SIG-M5 treated with dmso at 0.1 percent for 504 hours (cell line): ENCODE results near the gene ZNF608.

Experiments
- DNase-seq: peaks from one replicate; lab custom pipeline; 2025; ENCODE audit not compliant: unreplicated experiment; lab: John Stamatoyannopoulos, UW

The ZNF608 gene

GRCh38 chr5:124755041-124755440 lies 8.6 kb upstream of the ZNF608 start:
- DNase-seq, result no peak

DNA sequence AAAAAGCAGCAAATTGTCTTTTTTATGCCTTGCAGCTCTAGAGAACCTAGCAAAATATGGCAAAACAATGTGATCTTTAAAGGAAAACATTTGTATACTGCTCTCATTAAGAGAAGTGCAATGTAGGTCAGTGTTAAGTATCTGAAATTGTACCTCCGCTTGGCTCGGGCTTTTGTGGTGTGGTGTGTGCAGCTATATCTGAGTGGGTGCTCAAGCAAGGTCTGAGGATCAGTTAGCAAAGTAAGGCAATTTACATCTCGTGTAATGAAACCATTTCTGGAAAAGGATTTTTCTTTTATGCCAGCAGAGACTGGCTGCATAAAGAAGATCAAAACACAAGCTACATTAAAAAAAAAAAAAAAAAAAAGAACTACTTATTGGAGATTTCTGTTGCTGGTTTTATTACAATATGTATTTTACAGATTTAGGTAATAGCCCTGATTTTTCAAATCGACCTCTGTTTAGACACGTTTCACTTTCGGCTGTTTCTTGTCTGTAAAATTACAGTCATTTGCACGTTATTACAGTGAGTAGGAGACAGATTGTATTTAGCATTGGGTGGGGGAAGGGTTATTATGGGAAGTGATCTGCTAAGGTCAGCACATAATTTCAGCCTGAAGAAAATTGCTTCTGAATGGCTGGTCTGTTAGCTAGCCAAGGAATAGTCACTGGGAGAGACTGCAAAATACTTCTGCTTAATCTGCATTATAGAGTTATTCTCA lies 7.9 kb upstream of the ZNF608 start:
- DNase-seq, result no peak

- DNase-seq, result no peak
Observed at GRCh38 chr5:124752854-124753720, 6.6 kb upstream of the ZNF608 start.

GRCh38 chr5:124751031-124751430 lies 4.6 kb upstream of the ZNF608 start:
- DNase-seq, result no peak

GRCh38 chr5:124748687-124749594 lies 2.5 kb upstream of the ZNF608 start:
- DNase-seq, result peak; percentile 16

- no peak for DNase-seq
Observed at GRCh38 chr5:124747791-124748686, 1.6 kb upstream of the ZNF608 start.

GRCh38 chr5:124746916-124747790 lies 714 bp upstream of the ZNF608 start:
- DNase-seq, result no peak

DNA sequence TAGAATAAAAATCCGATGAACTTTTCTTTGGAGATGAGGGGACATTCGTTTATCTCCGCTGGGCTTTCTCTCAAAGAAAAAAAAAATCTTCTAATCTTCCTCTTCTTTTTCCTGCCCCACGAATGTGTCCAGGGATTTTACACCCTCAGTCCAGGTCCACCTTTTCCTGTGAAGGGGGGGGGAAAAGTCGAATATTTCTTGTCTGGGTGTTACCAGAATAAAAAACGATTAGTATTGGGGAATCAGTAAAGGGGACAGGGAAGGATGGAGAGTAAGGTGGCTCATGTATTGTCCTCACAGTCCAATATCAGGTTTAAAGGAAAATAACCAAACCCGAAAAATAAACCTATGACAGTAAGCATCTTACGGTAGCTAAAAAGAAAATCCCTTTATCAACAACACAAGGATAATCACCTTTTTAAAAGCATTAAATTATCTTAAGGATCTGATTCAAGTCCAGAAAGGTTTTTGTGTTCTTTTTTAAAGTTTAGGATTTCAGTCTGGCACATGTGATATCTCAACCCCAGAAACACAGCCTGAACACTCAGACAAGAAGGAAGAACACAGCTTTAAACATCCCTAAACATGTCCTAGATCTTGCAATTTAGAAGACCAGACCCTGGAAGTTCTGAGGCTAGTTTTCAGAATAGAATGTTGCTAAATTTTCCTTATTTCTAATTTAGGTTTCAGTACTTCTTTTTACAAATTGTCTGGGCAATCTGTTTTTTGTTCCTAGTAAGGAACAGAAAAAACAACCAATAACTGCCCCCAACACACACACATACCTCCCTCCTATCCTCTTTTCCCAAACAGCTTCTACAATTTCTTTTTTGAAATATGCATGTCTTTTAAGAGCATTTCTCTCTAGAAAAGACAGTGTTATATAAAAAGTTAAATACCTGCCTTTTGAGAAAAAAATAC lies 1.2 kb downstream of the ZNF608 start:
- DNase-seq, result no peak

DNA sequence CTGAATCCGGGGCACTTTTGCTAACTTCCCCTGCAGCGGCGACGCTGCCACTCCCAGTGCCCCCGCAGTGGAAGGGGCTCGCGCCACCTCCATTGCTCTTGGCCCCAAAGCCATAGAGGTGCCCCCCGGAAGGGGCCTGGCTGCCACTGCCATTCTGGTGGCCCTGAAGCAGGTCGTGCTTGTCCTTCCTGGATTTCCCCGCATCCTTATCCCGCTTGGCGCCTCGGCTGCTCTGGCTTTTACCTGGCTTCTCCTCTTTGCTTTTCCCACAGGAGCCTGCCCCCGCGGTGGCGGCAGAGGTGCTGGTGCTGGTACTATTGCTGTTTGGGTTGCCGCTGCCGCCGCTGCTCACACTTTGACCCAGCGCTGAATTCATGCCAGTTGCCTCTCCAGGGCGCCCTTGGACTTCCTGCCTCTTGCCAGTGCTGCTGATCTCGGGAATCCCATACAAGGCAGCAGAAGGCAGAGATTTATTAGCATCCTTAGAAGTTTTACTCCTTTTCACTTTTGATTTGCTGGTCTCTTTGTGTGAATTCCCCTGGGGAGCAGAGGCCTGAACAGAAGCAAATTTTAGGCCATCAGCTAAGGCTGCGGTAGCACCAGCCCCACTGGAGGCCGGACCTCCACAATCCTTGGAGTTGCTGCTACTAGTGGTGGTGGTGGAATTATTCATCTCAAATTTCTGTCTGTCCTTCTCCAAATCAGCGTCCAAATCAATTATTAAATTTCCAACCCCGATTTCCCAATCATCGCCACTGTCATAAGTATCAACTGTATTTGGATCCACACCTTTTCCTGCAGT lies 2.1 kb downstream of the ZNF608 start:
- no peak for DNase-seq

DNA sequence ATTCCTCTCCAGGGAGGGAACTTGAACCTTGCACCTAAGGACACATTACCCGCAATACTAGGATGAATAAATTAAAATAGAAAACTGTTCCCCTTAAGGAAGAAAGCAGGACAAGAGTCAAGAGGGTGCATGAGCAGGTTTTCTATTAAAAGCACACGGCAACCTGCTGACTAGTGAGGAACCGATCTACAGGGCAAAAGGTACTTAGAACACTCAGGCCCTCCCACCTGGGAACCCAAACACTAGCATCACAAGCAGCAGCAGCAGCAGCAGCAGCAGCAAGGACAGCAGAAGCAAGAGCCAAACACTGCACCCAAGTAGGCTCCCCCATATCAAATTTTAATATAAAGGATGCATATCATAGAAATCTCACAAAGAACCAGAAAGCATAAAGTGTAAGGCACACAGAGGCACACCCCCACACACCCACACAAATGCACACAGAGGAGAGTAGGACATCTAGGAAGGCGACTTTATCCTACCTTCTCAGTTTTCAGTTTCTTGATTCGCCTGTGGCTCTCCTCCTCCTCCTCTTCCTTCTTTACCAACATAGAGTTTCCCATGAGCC lies 2.8 kb downstream of the ZNF608 start:
- no peak for DNase-seq

DNA sequence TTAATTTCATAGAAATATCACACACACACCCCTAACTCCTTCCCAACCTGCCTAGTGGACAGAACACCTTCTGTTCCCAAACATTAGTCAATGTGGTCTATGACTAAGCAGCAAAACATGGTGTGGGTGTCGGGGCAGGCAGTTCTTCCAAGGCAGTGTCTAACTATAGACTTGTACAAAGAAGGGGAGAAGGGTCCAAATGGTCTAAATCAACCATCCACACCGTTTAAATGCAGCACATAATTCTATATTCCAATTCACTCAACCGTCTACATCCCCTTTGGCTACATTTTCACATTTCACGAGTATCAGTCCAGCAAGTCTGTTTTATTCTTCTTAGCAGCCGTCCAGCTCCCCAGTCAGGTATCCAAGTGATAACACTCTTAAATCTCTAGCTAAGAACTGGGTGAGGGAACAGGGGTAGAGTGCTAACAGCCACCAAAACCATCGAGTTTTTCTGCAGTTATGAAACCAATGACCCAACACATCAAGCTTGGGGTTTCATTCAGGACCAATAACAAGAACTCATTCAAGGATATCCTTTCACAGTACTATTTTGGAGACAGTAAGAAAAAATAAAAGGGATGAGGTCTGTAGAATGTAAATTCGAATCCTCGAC lies 3.3 kb downstream of the ZNF608 start:
- no peak for DNase-seq

- DNase-seq, result no peak
Observed at GRCh38 chr5:124742521-124742920, 3.9 kb downstream of the ZNF608 start.

DNA sequence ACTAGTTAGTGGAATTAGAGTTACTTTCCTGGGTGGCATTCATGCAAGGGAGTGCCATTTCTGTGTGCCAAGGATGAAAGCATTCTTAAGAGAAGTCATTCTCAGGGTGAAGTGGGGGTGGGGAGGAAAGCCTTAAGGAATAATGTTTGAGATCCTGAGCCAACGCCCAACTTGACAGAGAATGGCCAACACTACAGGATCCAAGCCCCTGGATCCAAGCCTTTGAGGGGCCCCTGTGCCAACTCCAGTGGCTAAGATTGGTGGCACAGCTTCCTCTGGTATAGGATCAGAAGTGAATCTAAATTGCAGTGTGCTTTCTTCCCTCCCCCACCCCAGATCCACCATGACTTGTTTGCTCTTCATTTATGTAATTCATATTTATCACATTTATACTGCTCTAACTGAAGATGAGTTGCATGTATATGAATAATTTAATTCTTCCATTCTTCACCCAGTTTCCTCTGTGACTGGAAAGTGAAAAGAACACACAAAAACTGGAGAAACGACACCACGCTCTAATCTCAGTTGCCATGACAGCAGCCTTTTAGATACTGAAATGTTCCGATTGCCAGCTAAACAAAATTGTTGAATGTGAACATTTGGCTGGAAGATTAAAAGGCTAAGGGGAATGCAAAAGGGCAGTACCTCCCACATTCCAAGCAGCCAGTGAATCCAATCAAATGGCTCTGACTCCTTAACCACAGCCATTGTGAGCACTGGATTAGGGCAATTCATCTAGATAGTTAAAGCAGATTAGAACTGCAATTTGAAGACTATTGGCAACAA lies 4.5 kb downstream of the ZNF608 start:
- DNase-seq, result no peak

DNA sequence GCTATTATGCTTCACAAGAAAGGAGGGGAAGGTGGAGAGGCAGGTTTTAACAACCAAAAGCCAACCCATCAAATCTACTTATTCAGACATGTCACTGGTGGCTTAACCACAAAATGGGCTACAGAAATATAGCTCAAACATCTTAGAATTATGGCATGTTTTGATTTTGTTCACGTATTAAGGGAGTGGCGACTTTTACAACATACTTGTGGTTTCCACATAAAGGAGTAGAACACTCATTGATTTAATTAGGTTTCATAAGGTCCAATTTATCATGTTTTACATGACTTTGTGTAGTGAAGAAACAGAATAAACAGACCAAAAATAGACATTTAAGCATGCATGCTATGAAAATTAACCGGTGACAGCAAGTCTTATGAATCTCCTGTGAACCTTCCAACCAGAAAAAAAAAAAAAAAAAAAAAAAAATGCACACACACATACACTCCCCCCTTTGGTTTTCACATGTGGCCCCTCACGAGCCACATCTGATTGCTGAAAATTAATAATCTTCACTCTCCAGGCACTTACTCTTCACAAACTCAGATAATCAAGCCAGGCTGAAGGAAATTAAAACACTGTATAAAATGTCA lies 5.4 kb downstream of the ZNF608 start:
- DNase-seq, result no peak

GRCh38 chr5:124740071-124740470 lies 6.4 kb downstream of the ZNF608 start:
- DNase-seq, result no peak

- no peak for DNase-seq
Observed at GRCh38 chr5:124739634-124740025, 6.8 kb downstream of the ZNF608 start.
